ENCODE results near the gene PANX3.
"Not testable (repeated sequence)": the region's sequence is repeated elsewhere in the genome, so short reads cannot be mapped to it uniquely, and the experiment has no call there.

Gene PANX3

DNA sequence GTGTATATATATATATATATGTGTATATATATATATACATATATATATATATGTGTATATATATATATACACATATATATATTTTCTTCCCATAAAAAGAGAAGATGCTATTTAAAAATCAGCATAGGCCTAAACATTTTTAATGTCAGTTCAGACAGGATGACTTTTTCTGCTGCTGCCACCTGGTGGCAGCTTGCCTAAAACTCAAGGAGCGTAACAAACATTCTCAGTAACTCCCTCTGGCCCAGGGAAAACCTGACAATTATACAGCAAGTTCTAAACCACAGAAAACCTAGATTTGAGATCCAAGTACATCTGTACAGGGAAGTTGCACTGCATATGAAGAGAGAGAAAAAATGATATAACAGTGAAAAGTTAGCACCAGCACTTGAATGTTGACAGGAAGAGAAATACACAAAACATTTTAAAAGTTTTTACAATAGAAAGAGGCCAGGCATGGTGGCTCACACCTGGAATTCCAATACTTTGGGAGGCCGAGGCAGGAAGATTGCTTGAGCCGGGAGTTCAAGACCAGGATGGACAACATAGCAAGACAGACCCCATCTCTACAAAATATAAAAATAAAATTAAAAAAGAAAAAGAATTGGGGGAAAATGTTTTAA lies 24.9 kb upstream of the PANX3 start:
- H3K36me3 ChIP-seq (ENCODE audit: control insufficient read depth in 1 of 2, insufficient read depth in 2 of 2, low read length in 2 of 2), result no peaks in the 10 kb centered on the region
- no peak overlapping the region for H3K27ac ChIP-seq (ENCODE audit: low read depth, low read length)
- H3K4me1 ChIP-seq (ENCODE audit: control insufficient read depth in 1 of 2, insufficient read depth in 2 of 2, low read length in 2 of 2), result no peaks in the 10 kb centered on the region
- H3K4me3 ChIP-seq (ENCODE audit: low read depth in 1 of 2, low read length in 2 of 2), result no peak overlapping the region
- no peaks in the 10 kb centered on the region for H3K9me3 ChIP-seq (ENCODE audit: control insufficient read depth in 1 of 2, low read length in 2 of 2)
- H3K27me3 ChIP-seq (ENCODE audit: control insufficient read depth in 1 of 2, insufficient read depth in 2 of 2, low read length in 2 of 2), result peaks cover 0 to 4% of the 10 kb centered on the region in 2 donors
- no peak overlapping the region for H3K9ac ChIP-seq (ENCODE audit: low read depth in 1 of 2, low read length in 2 of 2)

DNA sequence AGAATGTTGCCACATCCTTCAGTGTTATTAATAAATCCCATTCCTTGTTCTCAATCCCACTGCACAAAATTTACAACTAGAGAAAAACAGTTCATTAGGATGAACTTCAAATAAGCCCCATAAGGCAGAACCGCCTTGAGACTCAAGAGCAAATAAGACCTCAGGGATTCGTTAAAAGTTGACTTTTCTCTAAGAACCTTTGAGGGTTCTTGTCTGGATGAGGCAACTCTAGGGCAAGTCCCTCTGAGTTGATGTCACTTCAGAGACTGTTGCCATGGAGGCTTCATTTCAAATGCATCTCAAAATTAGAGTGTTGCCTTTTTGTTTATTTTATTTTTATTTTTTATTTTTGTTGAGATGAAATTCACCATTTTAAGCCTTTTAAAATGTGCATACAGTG lies 19.8 kb upstream of the PANX3 start:
- Histone ChIP-seq H3K36me3 (ENCODE audit: control insufficient read depth in 1 of 2, insufficient read depth in 2 of 2, low read length in 2 of 2) (no peaks in the 10 kb centered on the region), H3K27me3 (ENCODE audit: control insufficient read depth in 1 of 2, insufficient read depth in 2 of 2, low read length in 2 of 2) (peaks cover 0 to 3% of the 10 kb centered on the region in 2 donors), H3K4me3 (ENCODE audit: low read depth in 1 of 2, low read length in 2 of 2) (no peak overlapping the region), H3K4me1 (ENCODE audit: control insufficient read depth in 1 of 2, insufficient read depth in 2 of 2, low read length in 2 of 2) (no peaks in the 10 kb centered on the region), H3K9me3 (ENCODE audit: control insufficient read depth in 1 of 2, low read length in 2 of 2) (no peaks in the 10 kb centered on the region), H3K9ac (ENCODE audit: low read depth in 1 of 2, low read length in 2 of 2) (no peak overlapping the region), H3K27ac (ENCODE audit: low read depth, low read length) (no peak overlapping the region)

- no peaks in the 10 kb centered on the region for H3K36me3 ChIP-seq (ENCODE audit: control insufficient read depth in 1 of 2, insufficient read depth in 2 of 2, low read length in 2 of 2)
- no peaks in the 10 kb centered on the region for H3K9me3 ChIP-seq (ENCODE audit: control insufficient read depth in 1 of 2, low read length in 2 of 2)
- no peak overlapping the region for H3K4me3 ChIP-seq (ENCODE audit: low read depth in 1 of 2, low read length in 2 of 2)
- H3K9ac ChIP-seq (ENCODE audit: low read depth in 1 of 2, low read length in 2 of 2), result no peak overlapping the region
- H3K27ac ChIP-seq (ENCODE audit: low read depth, low read length), result no peak overlapping the region
- no peaks in the 10 kb centered on the region for H3K4me1 ChIP-seq (ENCODE audit: control insufficient read depth in 1 of 2, insufficient read depth in 2 of 2, low read length in 2 of 2)
- H3K27me3 ChIP-seq (ENCODE audit: control insufficient read depth in 1 of 2, insufficient read depth in 2 of 2, low read length in 2 of 2), result peaks cover 3% of the 10 kb centered on the region in 2 donors
Measured at GRCh38 chr11:124592627-124593026, 18.6 kb upstream of the PANX3 start.

DNA sequence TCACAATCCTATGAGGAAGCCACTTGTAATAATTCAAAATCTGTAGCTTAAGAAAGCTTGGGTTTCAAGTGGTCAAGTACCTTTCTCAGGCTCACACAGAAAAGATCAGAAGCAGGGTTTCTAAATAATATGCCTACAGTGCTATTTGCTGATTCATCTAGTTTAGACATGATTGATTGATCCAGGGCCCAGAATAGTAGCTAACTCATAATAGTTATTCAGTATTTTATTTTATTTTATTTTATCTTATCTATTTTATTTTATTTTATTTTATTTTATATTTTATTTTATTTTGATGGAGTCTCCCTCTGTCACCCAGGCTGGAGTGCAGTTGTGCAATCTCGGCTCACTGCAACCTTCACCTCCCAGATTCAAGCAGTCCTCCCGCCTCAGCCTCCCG lies 15.9 kb upstream of the PANX3 start:
- no peaks in the 10 kb centered on the region for H3K9me3 ChIP-seq (ENCODE audit: control insufficient read depth in 1 of 2, low read length in 2 of 2)
- no peak overlapping the region for H3K9ac ChIP-seq (ENCODE audit: low read depth in 1 of 2, low read length in 2 of 2)
- no peaks in the 10 kb centered on the region for H3K4me1 ChIP-seq (ENCODE audit: control insufficient read depth in 1 of 2, insufficient read depth in 2 of 2, low read length in 2 of 2)
- H3K27ac ChIP-seq (ENCODE audit: low read depth, low read length), result no peak overlapping the region
- peaks cover 3 to 5% of the 10 kb centered on the region in 2 donors for H3K27me3 ChIP-seq (ENCODE audit: control insufficient read depth in 1 of 2, insufficient read depth in 2 of 2, low read length in 2 of 2)
- H3K36me3 ChIP-seq (ENCODE audit: control insufficient read depth in 1 of 2, insufficient read depth in 2 of 2, low read length in 2 of 2), result no peaks in the 10 kb centered on the region
- no peak overlapping the region for H3K4me3 ChIP-seq (ENCODE audit: low read depth in 1 of 2, low read length in 2 of 2)

DNA sequence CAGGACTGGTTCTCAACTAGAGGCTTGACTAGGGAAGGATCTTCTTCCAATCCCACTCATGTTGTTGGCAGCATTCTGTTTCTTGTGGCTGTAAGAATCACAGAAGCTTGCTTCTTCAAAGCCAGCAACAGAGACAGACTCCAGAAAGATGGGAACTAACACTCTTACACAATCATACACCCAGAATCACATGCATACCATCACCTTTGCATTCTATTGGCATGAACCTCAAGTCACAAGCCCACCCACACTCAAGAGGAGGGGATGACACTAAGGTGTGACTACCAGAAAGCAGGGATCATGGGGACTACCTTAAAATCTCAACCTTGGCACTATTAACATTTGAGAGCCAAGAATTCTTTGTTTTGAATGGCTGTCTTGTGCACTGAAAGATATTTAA lies 13.6 kb upstream of the PANX3 start:
- Histone ChIP-seq H3K27ac (ENCODE audit: low read depth, low read length) (no peak overlapping the region), H3K27me3 (ENCODE audit: control insufficient read depth in 1 of 2, insufficient read depth in 2 of 2, low read length in 2 of 2) (peaks cover 2 to 5% of the 10 kb centered on the region in 2 donors), H3K9me3 (ENCODE audit: control insufficient read depth in 1 of 2, low read length in 2 of 2) (no peaks in the 10 kb centered on the region), H3K4me3 (ENCODE audit: low read depth in 1 of 2, low read length in 2 of 2) (no peak overlapping the region), H3K36me3 (ENCODE audit: control insufficient read depth in 1 of 2, insufficient read depth in 2 of 2, low read length in 2 of 2) (no peaks in the 10 kb centered on the region), H3K4me1 (ENCODE audit: control insufficient read depth in 1 of 2, insufficient read depth in 2 of 2, low read length in 2 of 2) (no peaks in the 10 kb centered on the region), H3K9ac (ENCODE audit: low read depth in 1 of 2, low read length in 2 of 2) (no peak overlapping the region)

GRCh38 chr11:124600621-124601320 lies 10.5 kb upstream of the PANX3 start:
- Histone ChIP-seq H3K9me3 (ENCODE audit: control insufficient read depth in 1 of 2, low read length in 2 of 2) (no peaks in the 10 kb centered on the region), H3K36me3 (ENCODE audit: control insufficient read depth in 1 of 2, insufficient read depth in 2 of 2, low read length in 2 of 2) (no peaks in the 10 kb centered on the region), H3K27me3 (ENCODE audit: control insufficient read depth in 1 of 2, insufficient read depth in 2 of 2, low read length in 2 of 2) (peaks cover 0 to 5% of the 10 kb centered on the region in 2 donors), H3K9ac (ENCODE audit: low read depth in 1 of 2, low read length in 2 of 2) (no peak overlapping the region), H3K27ac (ENCODE audit: low read depth, low read length) (no peak overlapping the region), H3K4me1 (ENCODE audit: control insufficient read depth in 1 of 2, insufficient read depth in 2 of 2, low read length in 2 of 2) (no peaks in the 10 kb centered on the region), H3K4me3 (ENCODE audit: low read depth in 1 of 2, low read length in 2 of 2) (no peak overlapping the region)

DNA sequence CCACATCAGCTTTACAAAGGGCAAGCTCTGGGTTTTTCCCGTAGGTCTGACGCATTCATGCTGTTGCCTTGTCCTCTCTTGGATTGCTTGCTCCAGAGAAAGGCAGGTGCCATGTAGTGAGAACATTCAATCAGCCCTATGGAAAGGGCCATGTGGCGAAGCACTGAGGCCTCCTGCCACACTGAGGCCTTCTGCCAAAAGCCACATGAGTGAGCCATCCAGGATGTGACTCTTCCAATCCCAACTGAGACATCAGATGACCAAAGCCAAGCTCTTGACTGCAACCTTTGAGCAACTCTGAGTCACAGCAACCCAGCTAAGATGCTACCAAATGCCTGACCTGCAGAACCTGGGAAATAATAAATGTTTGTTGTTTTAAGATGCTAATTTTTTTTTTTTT lies 9.0 kb upstream of the PANX3 start:
- H3K27ac ChIP-seq (ENCODE audit: low read depth, low read length), result no peak overlapping the region
- H3K4me3 ChIP-seq (ENCODE audit: low read depth in 1 of 2, low read length in 2 of 2), result no peak overlapping the region
- no peaks in the 10 kb centered on the region for H3K4me1 ChIP-seq (ENCODE audit: control insufficient read depth in 1 of 2, insufficient read depth in 2 of 2, low read length in 2 of 2)
- no peak overlapping the region for H3K9ac ChIP-seq (ENCODE audit: low read depth in 1 of 2, low read length in 2 of 2)
- H3K27me3 ChIP-seq (ENCODE audit: control insufficient read depth in 1 of 2, insufficient read depth in 2 of 2, low read length in 2 of 2), result peaks cover 0 to 5% of the 10 kb centered on the region in 2 donors
- no peaks in the 10 kb centered on the region for H3K36me3 ChIP-seq (ENCODE audit: control insufficient read depth in 1 of 2, insufficient read depth in 2 of 2, low read length in 2 of 2)
- H3K9me3 ChIP-seq (ENCODE audit: control insufficient read depth in 1 of 2, low read length in 2 of 2), result no peaks in the 10 kb centered on the region

- not testable (repeated sequence) for H3K4me3 ChIP-seq (ENCODE audit: low read depth in 1 of 2, low read length in 2 of 2); H3K9me3 ChIP-seq (ENCODE audit: control insufficient read depth in 1 of 2, low read length in 2 of 2); H3K4me1 ChIP-seq (ENCODE audit: control insufficient read depth in 1 of 2, insufficient read depth in 2 of 2, low read length in 2 of 2); H3K27me3 ChIP-seq (ENCODE audit: control insufficient read depth in 1 of 2, insufficient read depth in 2 of 2, low read length in 2 of 2); H3K27ac ChIP-seq (ENCODE audit: low read depth, low read length); H3K36me3 ChIP-seq (ENCODE audit: control insufficient read depth in 1 of 2, insufficient read depth in 2 of 2, low read length in 2 of 2); H3K9ac ChIP-seq (ENCODE audit: low read depth in 1 of 2, low read length in 2 of 2)
Measured at GRCh38 chr11:124602723-124603122, 8.5 kb upstream of the PANX3 start.

DNA sequence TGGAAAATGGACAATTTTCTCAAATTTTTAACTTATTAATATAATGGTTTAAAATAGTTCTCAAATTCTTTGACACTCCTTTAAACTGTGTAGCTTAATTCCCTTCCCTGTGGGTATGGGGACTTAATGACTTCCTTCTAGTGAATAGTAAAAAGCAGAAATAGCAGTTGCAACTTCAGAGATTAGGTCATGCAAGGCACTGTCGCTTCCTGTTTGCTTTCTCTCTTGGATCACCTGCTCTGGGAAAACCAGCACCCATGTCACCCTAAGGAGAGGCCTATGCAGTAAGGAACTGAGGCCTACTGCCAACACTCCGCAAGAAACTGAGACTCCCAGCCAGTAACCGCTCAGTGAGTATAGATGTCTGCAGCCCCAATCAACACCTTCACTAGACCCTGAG lies 5.5 kb upstream of the PANX3 start:
- Histone ChIP-seq H3K9ac (ENCODE audit: low read depth in 1 of 2, low read length in 2 of 2) (no peak overlapping the region), H3K4me3 (ENCODE audit: low read depth in 1 of 2, low read length in 2 of 2) (no peak overlapping the region), H3K27me3 (ENCODE audit: control insufficient read depth in 1 of 2, insufficient read depth in 2 of 2, low read length in 2 of 2) (no peaks in the 10 kb centered on the region), H3K36me3 (ENCODE audit: control insufficient read depth in 1 of 2, insufficient read depth in 2 of 2, low read length in 2 of 2) (no peaks in the 10 kb centered on the region), H3K27ac (ENCODE audit: low read depth, low read length) (no peak overlapping the region), H3K4me1 (ENCODE audit: control insufficient read depth in 1 of 2, insufficient read depth in 2 of 2, low read length in 2 of 2) (no peaks in the 10 kb centered on the region), H3K9me3 (ENCODE audit: control insufficient read depth in 1 of 2, low read length in 2 of 2) (no peaks in the 10 kb centered on the region)

DNA sequence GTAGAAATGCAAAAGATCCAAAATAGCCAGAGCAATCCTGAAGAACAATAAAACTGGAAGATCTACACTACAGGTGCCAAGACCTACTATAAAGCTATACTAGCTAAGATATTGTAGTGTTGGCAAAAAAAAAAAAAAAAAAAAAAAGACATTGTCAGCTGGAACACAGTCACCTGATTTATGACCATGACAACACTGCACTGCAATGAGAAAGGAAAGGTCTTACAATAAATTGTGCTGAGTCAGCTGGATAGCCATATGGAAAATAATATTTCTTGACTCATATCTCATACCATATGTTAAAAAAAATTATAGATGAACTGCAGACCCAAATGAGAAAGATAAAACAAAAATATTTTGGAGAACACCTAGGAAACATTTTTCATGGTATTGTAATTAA lies 3.1 kb upstream of the PANX3 start:
- Histone ChIP-seq H3K9ac (ENCODE audit: low read depth in 1 of 2, low read length in 2 of 2) (no peak overlapping the region), H3K9me3 (ENCODE audit: control insufficient read depth in 1 of 2, low read length in 2 of 2) (no peaks in the 10 kb centered on the region)

More for the DNA sequence above, 3.1 kb upstream of the PANX3 start:
- Histone ChIP-seq H3K27ac (ENCODE audit: low read depth, low read length) (no peak overlapping the region), H3K4me1 (ENCODE audit: control insufficient read depth in 1 of 2, insufficient read depth in 2 of 2, low read length in 2 of 2) (no peaks in the 10 kb centered on the region), H3K4me3 (ENCODE audit: low read depth in 1 of 2, low read length in 2 of 2) (no peak overlapping the region), H3K27me3 (ENCODE audit: control insufficient read depth in 1 of 2, insufficient read depth in 2 of 2, low read length in 2 of 2) (peaks cover 0 to 1% of the 10 kb centered on the region in 2 donors), H3K36me3 (ENCODE audit: control insufficient read depth in 1 of 2, insufficient read depth in 2 of 2, low read length in 2 of 2) (no peaks in the 10 kb centered on the region)

Data from duodenal mucosa (tissue), 2 donors.